GM19193 (cell line): Measurements from ENCODE around the gene TMBIM6.

Experiments used
- POLR2A ChIP-seq: IDR thresholded peaks from 4 replicates; pipeline ENCODE4 v1.6.1; 2011; ENCODE audit not compliant: insufficient read depth, insufficient read length; ENCODE audit errors: extremely low read depth

The TMBIM6 gene, protein sequence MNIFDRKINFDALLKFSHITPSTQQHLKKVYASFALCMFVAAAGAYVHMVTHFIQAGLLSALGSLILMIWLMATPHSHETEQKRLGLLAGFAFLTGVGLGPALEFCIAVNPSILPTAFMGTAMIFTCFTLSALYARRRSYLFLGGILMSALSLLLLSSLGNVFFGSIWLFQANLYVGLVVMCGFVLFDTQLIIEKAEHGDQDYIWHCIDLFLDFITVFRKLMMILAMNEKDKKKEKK

DNA sequence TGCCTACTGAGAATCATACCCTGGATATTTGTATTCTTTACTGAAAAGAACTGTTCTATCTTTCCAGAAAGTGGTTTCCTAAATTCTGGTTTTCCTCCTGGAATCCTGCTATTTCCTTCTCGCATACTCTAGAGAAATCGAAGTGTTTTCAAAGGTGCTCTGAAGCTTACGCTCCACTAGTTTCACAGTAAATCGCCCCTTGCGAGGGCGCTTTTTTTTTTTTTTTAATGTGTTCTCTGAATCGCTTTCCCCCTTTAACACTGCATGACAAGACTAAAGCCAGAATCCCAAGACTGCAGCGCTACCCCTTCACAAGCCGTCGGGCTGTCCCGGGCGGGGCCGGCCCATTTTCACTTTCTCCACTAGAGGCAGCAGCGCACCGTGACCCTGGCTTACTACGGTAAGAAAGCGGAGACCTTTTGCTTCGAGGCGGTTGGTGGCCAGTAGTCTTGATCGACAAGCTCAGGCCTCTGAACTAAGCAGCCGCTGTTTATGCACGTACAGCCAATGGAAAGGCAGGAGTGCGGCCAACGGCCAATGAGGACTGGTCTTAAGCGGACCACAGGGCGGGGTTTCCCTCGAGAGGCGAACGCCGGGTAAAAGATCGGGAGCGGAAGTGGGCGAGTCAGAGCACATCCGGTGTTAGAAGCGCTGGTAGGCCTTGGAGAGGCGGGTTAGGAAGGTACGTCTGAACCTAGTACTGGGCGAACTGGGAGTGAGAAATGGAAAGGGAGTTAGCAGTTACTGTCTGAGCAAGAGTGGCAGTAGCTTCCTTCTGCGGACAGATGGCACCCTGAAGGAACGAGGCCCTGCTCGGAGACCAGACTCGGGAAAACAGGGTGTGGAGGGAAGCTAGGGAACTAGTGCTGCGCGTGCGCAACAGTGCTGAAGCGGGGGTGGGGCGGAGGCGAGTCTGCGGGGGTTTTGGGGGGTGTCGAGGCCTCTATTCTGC, at the start of gene TMBIM6:
Gene TMBIM6 (plus strand): TSS at position 628 of the 952 bp plus-strand sequence. CDS start 10,937 bp downstream, outside the sequence.
- peak; percentile 99 for TF ChIP-seq POLR2A

GRCh38 chr12:49692851-49693250, 48.5 kb upstream of the TMBIM6 start:
- no peak for TF ChIP-seq POLR2A

DNA sequence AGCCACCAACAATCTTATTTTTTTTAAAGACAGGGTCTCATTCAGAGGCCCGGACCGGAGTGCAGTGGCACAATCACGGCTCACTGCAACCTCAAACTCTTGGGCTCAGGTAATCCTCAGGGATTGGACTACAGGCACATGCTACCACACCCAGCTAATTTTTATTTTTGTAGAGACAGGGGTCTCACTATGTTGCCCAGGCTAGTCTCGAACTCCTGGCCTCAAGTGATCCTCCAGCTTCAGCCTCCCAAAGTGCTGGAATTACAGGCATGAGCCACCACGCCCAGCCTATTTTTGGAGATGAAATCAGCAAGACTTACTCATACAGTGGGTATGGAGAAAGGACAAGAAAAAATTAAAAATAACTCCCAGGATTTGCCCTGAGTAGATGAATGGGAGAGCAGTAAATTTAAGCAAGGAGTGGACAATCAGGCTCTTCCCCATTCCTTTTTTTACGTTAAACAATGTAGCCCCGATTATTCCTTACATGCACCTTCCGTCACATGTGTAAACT, 47.4 kb upstream of the TMBIM6 start:
- TF ChIP-seq POLR2A = no peak

- TF ChIP-seq POLR2A = no peak
These were observed 44.6 kb upstream of the TMBIM6 start for GRCh38 chr12:49696723-49697122.

GRCh38 chr12:49697808-49698207, 43.5 kb upstream of the TMBIM6 start:
- TF ChIP-seq POLR2A = no peak

GRCh38 chr12:49698619-49699545, 42.5 kb upstream of the TMBIM6 start:
- TF ChIP-seq POLR2A = peak; percentile 46

DNA sequence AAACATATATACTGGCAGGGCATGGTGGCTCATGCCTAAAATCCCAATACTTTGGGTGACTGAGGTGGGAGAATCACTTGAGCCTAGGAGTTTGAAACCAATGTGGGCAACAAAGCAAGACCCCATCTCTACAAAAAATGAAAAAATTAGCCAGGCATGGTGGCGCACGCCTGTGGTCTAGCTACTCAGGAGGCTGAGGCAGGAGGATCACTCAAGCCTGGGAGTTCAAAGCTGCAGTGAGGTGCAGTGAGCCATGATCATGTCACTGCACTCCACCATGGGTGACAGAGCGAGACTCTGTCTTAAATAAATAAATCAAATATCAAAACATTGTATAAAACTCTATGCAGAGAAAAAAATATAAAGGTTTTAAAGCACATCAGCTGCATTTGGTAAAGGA, 39.3 kb upstream of the TMBIM6 start:
- TF ChIP-seq POLR2A = no peak

DNA sequence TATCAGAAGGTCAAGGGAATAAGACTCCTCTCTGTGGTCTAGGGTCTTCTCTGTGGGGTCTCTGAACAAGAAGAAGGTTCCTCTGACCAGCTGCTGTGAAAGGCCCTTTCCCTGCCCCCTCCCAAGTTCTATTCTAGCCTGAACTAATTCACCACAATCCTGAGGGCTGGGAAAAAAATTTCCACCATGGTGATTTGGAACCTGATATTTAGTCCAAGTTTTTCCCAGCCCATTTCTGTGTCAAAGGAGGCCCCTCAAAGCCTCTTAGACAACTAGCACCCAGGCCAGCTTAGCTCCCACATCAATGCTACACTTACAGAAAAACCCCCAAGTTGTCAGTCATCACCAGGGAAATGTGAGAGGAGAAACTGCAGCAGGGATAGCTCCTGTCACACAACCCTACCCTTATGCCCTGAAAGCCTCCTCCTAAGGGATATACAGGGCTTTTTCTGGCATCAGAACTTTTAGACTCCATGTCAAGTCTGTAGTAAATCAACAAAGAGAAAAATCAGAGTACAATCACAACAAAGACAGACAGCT, 38.6 kb upstream of the TMBIM6 start:
- TF ChIP-seq POLR2A = no peak

DNA sequence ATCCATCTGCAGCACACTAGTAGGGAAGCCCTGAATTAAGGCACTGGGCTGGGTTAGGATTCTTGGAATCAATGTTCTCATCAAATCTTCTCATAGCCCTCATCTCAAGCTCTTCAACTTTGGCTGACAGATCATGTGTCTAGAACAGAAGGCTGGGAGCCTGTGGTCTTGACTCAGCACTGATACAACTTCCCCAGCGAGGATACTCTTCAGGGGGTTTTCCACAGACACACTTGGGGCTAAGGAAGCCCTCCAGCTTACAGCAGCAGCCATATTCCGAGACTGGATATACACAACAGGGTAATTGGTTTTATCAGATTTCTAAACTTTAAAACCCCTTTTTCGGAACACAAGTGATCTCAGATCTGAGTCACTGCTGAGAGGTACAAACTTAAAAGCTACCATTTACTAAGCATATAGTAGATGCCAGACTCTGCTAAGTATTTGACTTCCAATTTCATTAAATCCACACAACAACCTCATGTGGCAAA, 37.7 kb upstream of the TMBIM6 start:
- TF ChIP-seq POLR2A = no peak

- TF ChIP-seq POLR2A = peak; percentile 78
These were observed 35.8 kb upstream of the TMBIM6 start for GRCh38 chr12:49705479-49706134.

DNA sequence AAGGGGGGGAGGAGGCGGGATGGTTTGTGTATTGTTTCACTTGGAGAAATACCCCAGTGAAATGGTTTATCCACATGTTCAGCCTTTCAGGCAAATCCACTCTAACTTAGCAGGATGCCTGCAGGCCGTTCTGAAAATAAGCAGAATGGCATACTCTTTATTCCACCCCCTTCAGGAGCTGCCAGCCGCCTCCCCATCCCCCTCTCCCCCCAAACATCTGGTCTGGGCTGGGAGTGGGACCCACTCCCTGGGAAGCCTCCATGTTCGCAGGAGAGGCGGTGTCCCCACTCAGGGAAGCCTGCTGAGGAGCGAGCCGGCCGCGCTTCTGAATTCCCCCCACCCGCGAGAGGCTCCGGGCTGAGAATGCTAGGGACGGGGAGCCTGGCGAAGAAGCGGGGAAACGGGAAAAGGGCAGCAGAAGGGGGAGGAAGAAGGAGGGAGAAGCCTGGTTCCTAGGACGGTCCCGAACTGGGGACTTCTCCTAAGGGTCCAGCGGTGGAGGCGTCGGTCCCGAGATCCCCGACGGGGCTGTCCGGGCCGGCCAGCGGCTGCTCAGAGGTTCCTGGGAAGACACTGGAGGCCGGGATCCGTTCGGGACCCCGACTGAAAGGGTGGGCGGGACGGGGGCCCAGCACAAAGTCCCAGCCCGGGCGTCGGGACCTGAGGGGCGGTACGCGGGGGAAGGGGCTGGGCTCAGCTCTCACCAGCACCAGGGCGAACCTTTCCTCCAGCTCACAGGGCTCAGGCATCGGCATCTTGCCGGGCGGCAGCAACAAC, 34.8 kb upstream of the TMBIM6 start:
- TF ChIP-seq POLR2A = no peak

GRCh38 chr12:49707128-49707811, 34.1 kb upstream of the TMBIM6 start, which contains the start of gene FMNL3:
TSS of gene FMNL3 (minus strand) at chr12:49707405. CDS start at chr12:49707180, 225 bp downstream.
- peak; percentile 60 for TF ChIP-seq POLR2A
